Measurements from ENCODE around the gene STIMATE.

Gene STIMATE

GRCh38 chr3:52791928-52792327 is 105.4 kb downstream of the STIMATE start:
- Mint-ChIP-seq H3K27me3 (peaks cover 0 to 14% of the 10 kb centered on the region in 2 donors), H3K27ac (no peak overlapping the region), H3K36me3 (ENCODE audit: insufficient read depth) (no peaks in the 10 kb centered on the region), H3K9me3 (no peaks in the 10 kb centered on the region), H3K4me3 (no peak overlapping the region), H3K4me1 (ENCODE audit: low read depth in 2 of 2) (peaks cover 0 to 1% of the 10 kb centered on the region in 2 donors)
- ATAC-seq (replicated peaks), result no peak
- no peak for DNase-seq

GRCh38 chr3:52791366-52791765 is 106.0 kb downstream of the STIMATE start:
- Mint-ChIP-seq H3K4me3 (no peak overlapping the region), H3K9me3 (no peaks in the 10 kb centered on the region), H3K4me1 (ENCODE audit: low read depth in 2 of 2) (peaks cover 0 to 1% of the 10 kb centered on the region in 2 donors), H3K27me3 (peaks cover 0 to 14% of the 10 kb centered on the region in 2 donors), H3K36me3 (ENCODE audit: insufficient read depth) (no peaks in the 10 kb centered on the region), H3K27ac (no peak overlapping the region)
- DNase-seq (no peak), ATAC-seq (replicated peaks) (no peak)

GRCh38 chr3:52790741-52791140 is 106.6 kb downstream of the STIMATE start:
- Mint-ChIP-seq H3K27ac (no peak overlapping the region), H3K4me1 (ENCODE audit: low read depth in 2 of 2) (peaks cover 0 to 1% of the 10 kb centered on the region in 2 donors), H3K9me3 (no peaks in the 10 kb centered on the region), H3K4me3 (no peak overlapping the region), H3K36me3 (ENCODE audit: insufficient read depth) (no peaks in the 10 kb centered on the region), H3K27me3 (peaks cover 0 to 14% of the 10 kb centered on the region in 2 donors)
- ATAC-seq (replicated peaks) (no peak), DNase-seq (no peak)

GRCh38 chr3:52790337-52790736 is 107.0 kb downstream of the STIMATE start:
- DNase-seq (no peak), ATAC-seq (replicated peaks) (no peak)
- H3K27me3 Mint-ChIP-seq, result peaks cover 0 to 18% of the 10 kb centered on the region in 2 donors
- H3K9me3 Mint-ChIP-seq, result no peaks in the 10 kb centered on the region
- H3K4me3 Mint-ChIP-seq, result no peak overlapping the region
- H3K36me3 Mint-ChIP-seq (ENCODE audit: insufficient read depth), result peaks cover 3% of the 10 kb centered on the region
- H3K4me1 Mint-ChIP-seq (ENCODE audit: low read depth in 2 of 2), result peaks cover 0 to 1% of the 10 kb centered on the region in 2 donors
- no peak overlapping the region for H3K27ac Mint-ChIP-seq

- DNase-seq (no peak), ATAC-seq (replicated peaks) (no peak)
- Mint-ChIP-seq H3K27me3 (peaks cover 0 to 24% of the 10 kb centered on the region in 2 donors), H3K9me3 (no peaks in the 10 kb centered on the region), H3K36me3 (ENCODE audit: insufficient read depth) (peaks cover 4% of the 10 kb centered on the region), H3K27ac (no peak overlapping the region), H3K4me1 (ENCODE audit: low read depth in 2 of 2) (peaks cover 0 to 1% of the 10 kb centered on the region in 2 donors), H3K4me3 (no peak overlapping the region)
These were observed 107.7 kb downstream of the STIMATE start for GRCh38 chr3:52789746-52790040.

- Mint-ChIP-seq H3K4me1 (ENCODE audit: low read depth in 2 of 2) (peaks cover 0 to 1% of the 10 kb centered on the region in 2 donors), H3K9me3 (no peaks in the 10 kb centered on the region), H3K36me3 (ENCODE audit: insufficient read depth) (peaks cover 4% of the 10 kb centered on the region), H3K27ac (no peak overlapping the region), H3K27me3 (peaks cover 0 to 24% of the 10 kb centered on the region in 2 donors), H3K4me3 (no peak overlapping the region)
- ATAC-seq (replicated peaks) (no peak), DNase-seq (no peak)
These were observed 108.2 kb downstream of the STIMATE start for GRCh38 chr3:52788890-52789745.

GRCh38 chr3:52787672-52788625 is 109.4 kb downstream of the STIMATE start:
- ATAC-seq (replicated peaks), result no peak
- DNase-seq, result no peak
- peaks cover 4% of the 10 kb centered on the region for H3K36me3 Mint-ChIP-seq (ENCODE audit: insufficient read depth)
- no peak overlapping the region for H3K4me3 Mint-ChIP-seq
- peaks cover 0 to 1% of the 10 kb centered on the region in 2 donors for H3K4me1 Mint-ChIP-seq (ENCODE audit: low read depth in 2 of 2)
- H3K27ac Mint-ChIP-seq, result no peak overlapping the region
- peaks cover 6 to 33% of the 10 kb centered on the region in 2 donors for H3K27me3 Mint-ChIP-seq
- H3K9me3 Mint-ChIP-seq, result no peaks in the 10 kb centered on the region

GRCh38 chr3:52787246-52787645 is 110.1 kb downstream of the STIMATE start:
- no peaks in the 10 kb centered on the region for H3K9me3 Mint-ChIP-seq

More at GRCh38 chr3:52787246-52787645, 110.1 kb downstream of the STIMATE start:
- Mint-ChIP-seq H3K4me3 (no peak overlapping the region), H3K27me3 (peaks cover 6 to 34% of the 10 kb centered on the region in 2 donors), H3K27ac (no peak overlapping the region), H3K4me1 (ENCODE audit: low read depth in 2 of 2) (peaks cover 0 to 1% of the 10 kb centered on the region in 2 donors), H3K36me3 (ENCODE audit: insufficient read depth) (peaks cover 8% of the 10 kb centered on the region)
- no peak for DNase-seq
- ATAC-seq (replicated peaks), result no peak
